HEK293 (cell line): ENCODE data around the gene HAUS5.

ENCODE experiments used
- PRDM10 ChIP-seq: fragments of 450-650 bp; formaldehyde crosslinking; IDR thresholded peaks from 2 replicates; pipeline ENCODE4 v1.5.1; 2016; ENCODE audit warnings: missing biosample characterization, missing genetic modification characterization
- PRDM4 ChIP-seq: fragments of 450-650 bp; formaldehyde crosslinking; IDR thresholded peaks from 2 replicates; pipeline ENCODE4 v1.5.1; 2017; ENCODE audit warnings: missing biosample characterization, missing genetic modification characterization
- REST ChIP-seq: fragments of 450-650 bp; formaldehyde crosslinking; IDR thresholded peaks from 2 replicates; pipeline ENCODE4 v1.5.1; 2016; ENCODE audit warnings: missing biosample characterization, missing genetic modification characterization
- ZFP3 ChIP-seq: fragments of 450-650 bp; formaldehyde crosslinking; IDR thresholded peaks from 2 replicates; pipeline ENCODE4 v1.5.1; 2016; ENCODE audit warnings: low read depth, missing biosample characterization, missing genetic modification characterization
- ZNF112 ChIP-seq: fragments of 450-650 bp; formaldehyde crosslinking; IDR thresholded peaks from 2 replicates; pipeline ENCODE4 v1.5.0; 2017; ENCODE audit warnings: missing biosample characterization, missing genetic modification characterization
- ZNF133 ChIP-seq: fragments of 450-650 bp; formaldehyde crosslinking; IDR thresholded peaks from 2 replicates; pipeline ENCODE4 v1.5.1; 2016; ENCODE audit warnings: missing biosample characterization, missing genetic modification characterization
- ZNF148 ChIP-seq: fragments of 450-650 bp; formaldehyde crosslinking; IDR thresholded peaks from 2 replicates; pipeline ENCODE4 v1.5.0; 2017; ENCODE audit warnings: missing biosample characterization, missing genetic modification characterization, borderline replicate concordance
- ZNF16 ChIP-seq: fragments of 450-650 bp; formaldehyde crosslinking; IDR thresholded peaks from 2 replicates; pipeline ENCODE4 v1.5.1; 2016; ENCODE audit warnings: low read depth, missing biosample characterization, missing genetic modification characterization
- ZNF221 ChIP-seq: fragments of 450-650 bp; formaldehyde crosslinking; IDR thresholded peaks from 2 replicates; pipeline ENCODE4 v1.5.1; 2017; ENCODE audit warnings: missing biosample characterization, missing genetic modification characterization, borderline replicate concordance
- ZNF23 ChIP-seq: fragments of 450-650 bp; formaldehyde crosslinking; IDR thresholded peaks from 2 replicates; pipeline ENCODE4 v1.5.1; 2016; ENCODE audit warnings: missing biosample characterization, missing genetic modification characterization, borderline replicate concordance
- ZNF248 ChIP-seq: fragments of 450-650 bp; formaldehyde crosslinking; IDR thresholded peaks from 2 replicates; pipeline ENCODE4 v1.5.1; 2017; ENCODE audit warnings: missing biosample characterization, missing genetic modification characterization
- ZNF362 ChIP-seq: fragments of 450-650 bp; formaldehyde crosslinking; IDR thresholded peaks from 2 replicates; pipeline ENCODE4 v1.5.1; 2016; ENCODE audit warnings: missing biosample characterization, missing genetic modification characterization
- ZNF391 ChIP-seq: fragments of 450-650 bp; formaldehyde crosslinking; IDR thresholded peaks from 2 replicates; pipeline ENCODE4 v1.5.1; 2016; ENCODE audit warnings: low read depth, missing biosample characterization, missing genetic modification characterization, borderline replicate concordance
- ZNF394 ChIP-seq: fragments of 450-650 bp; formaldehyde crosslinking; IDR thresholded peaks from 2 replicates; pipeline ENCODE4 v1.5.1; 2016; ENCODE audit warnings: missing biosample characterization, missing genetic modification characterization, mild to moderate bottlenecking, moderate library complexity, borderline replicate concordance
- ZNF404 ChIP-seq: fragments of 450-650 bp; formaldehyde crosslinking; IDR thresholded peaks from 2 replicates; pipeline ENCODE4 v1.5.1; 2017; ENCODE audit warnings: missing biosample characterization, missing genetic modification characterization
- ZNF555 ChIP-seq: fragments of 450-650 bp; formaldehyde crosslinking; conservative IDR thresholded peaks from 2 replicates; pipeline ENCODE4 v1.5.1; 2017; ENCODE audit warnings: missing biosample characterization, mild to moderate bottlenecking, missing genetic modification characterization, inconsistent platforms
- ZNF596 ChIP-seq: fragments of 450-650 bp; IDR thresholded peaks from 2 replicates; pipeline ENCODE4 v1.5.0; 2018; ENCODE audit warnings: missing biosample characterization, mild to moderate bottlenecking, missing genetic modification characterization, moderate library complexity
- ZNF629 ChIP-seq: fragments of 450-650 bp; formaldehyde crosslinking; IDR thresholded peaks from 2 replicates; pipeline ENCODE4 v1.5.1; 2017; ENCODE audit warnings: missing biosample characterization, missing genetic modification characterization
- ZNF747 ChIP-seq: fragments of 450-650 bp; formaldehyde crosslinking; IDR thresholded peaks from 2 replicates; pipeline ENCODE4 v1.5.1; 2016; ENCODE audit warnings: missing biosample characterization, missing genetic modification characterization
- ZNF777 ChIP-seq: fragments of 450-650 bp; formaldehyde crosslinking; IDR thresholded peaks from 2 replicates; pipeline ENCODE4 v1.5.1; 2017; ENCODE audit warnings: missing biosample characterization, missing genetic modification characterization, borderline replicate concordance
- ZSCAN16 ChIP-seq: fragments of 450-650 bp; formaldehyde crosslinking; IDR thresholded peaks from 2 replicates; pipeline ENCODE4 v1.5.1; 2016; ENCODE audit warnings: missing biosample characterization, missing genetic modification characterization
- ZSCAN30 ChIP-seq: fragments of 450-650 bp; IDR thresholded peaks from 2 replicates; pipeline ENCODE4 v1.5.1; 2018; ENCODE audit warnings: missing biosample characterization, mild to moderate bottlenecking, missing genetic modification characterization, moderate library complexity

The HAUS5 gene

GRCh38 chr19:35612559-35613321, at the start of gene HAUS5 (continued):
- TF ChIP-seq ZNF148 (no peak; the same call in 1 of the 2 replicates), ZNF221 (tag by site-specific recombination) (no peak), ZNF112 (tag by site-specific recombination) (no peak), REST (peak; percentile 63), ZNF16 (no peak), ZNF23 (tag by site-specific recombination) (no peak), PRDM10 (peak; percentile 95), ZSCAN30 (tag by site-specific recombination) (peak; percentile 93), ZNF555 (no peak), ZNF394 (tag by site-specific recombination) (peak; percentile 78), ZNF404 (tag by site-specific recombination) (no peak), ZNF596 (no peak), PRDM4 (peak; percentile 70), ZNF391 (peak; percentile 85; the same call in 1 of the 2 replicates), ZNF747 (no peak), ZNF248 (no peak), ZFP3 (no peak), ZNF629 (tag by site-specific recombination) (peak; percentile 100), ZNF777 (no peak), ZNF133 (tag by site-specific recombination) (no peak), ZNF362 (no peak), ZSCAN16 (0 out of 2 replicates have a peak, but pooled peaks have one; percentile 36)
